Spleen (tissue), 11 donors: Measurements from ENCODE around the gene NFX1. TPM values are rescaled to one million over a fixed set of nuclear protein-coding genes. Genes with fewer than 3 reads are reported as not detected.

Experiments
- DNase-seq: peaks from one replicate; pipeline ENCODE4 v3.0.0-alpha.2; 2020
- H3K27ac ChIP-seq, 8 donors: fragments of 200-600 bp; sonication (generic) in 7 of 8; 1 replicate in 4 of 8; 2 replicates in 4 of 8; pipeline versions ENCODE4 v1.5.0 to v1.8.0; 2016 to 2021; ENCODE audit warnings: inconsistent platforms in 4 of 8, mild to moderate bottlenecking in 4 of 8, moderate library complexity in 1 of 8
- H3K27me3 ChIP-seq, 7 donors: fragments of 200-600 bp; sonication (generic) in 6 of 7; replicated peaks in 1 of 7; 1 replicate in 4 of 7; 2 replicates in 3 of 7; pipeline versions ENCODE4 v1.5.0 to v1.8.0; 2016 to 2021; ENCODE audit warnings: inconsistent platforms in 3 of 7, mild to moderate bottlenecking in 1 of 7
- H3K36me3 ChIP-seq, 6 donors: fragments of 200-600 bp; sonication (generic) in 5 of 6; 1 replicate in 4 of 6; 2 replicates in 2 of 6; pipeline versions ENCODE4 v1.5.0 to v1.8.0; 2016 to 2021; ENCODE audit warnings: inconsistent platforms in 2 of 6
- H3K4me1 ChIP-seq, 6 donors: fragments of 200-600 bp; sonication (generic) in 5 of 6; 1 replicate in 3 of 6; 2 replicates in 3 of 6; pipeline versions ENCODE4 v1.5.0 to v1.8.0; 2016 to 2021; ENCODE audit warnings: inconsistent platforms in 3 of 6
- H3K4me3 ChIP-seq, 8 donors: fragments of 200-600 bp; sonication (generic) in 7 of 8; 1 replicate in 4 of 8; 2 replicates in 4 of 8; pipeline versions ENCODE4 v1.5.0 to v1.8.0; 2016 to 2021; ENCODE audit warnings: inconsistent platforms in 4 of 8, mild to moderate bottlenecking in 4 of 8, moderate library complexity in 2 of 8
- H3K9me3 ChIP-seq, 8 donors: fragments of 200-600 bp; sonication (generic) in 7 of 8; 1 replicate in 4 of 8; 2 replicates in 4 of 8; pipeline versions ENCODE4 v1.5.0 to v1.8.0; 2016 to 2021; ENCODE audit warnings: inconsistent platforms in 4 of 8
- CTCF ChIP-seq, 11 experiments: fragments of 200-600 bp in 7 of 11; fragments of 450-650 bp in 4 of 11; sonication (generic) in 4 of 11; IDR thresholded peaks in 8 of 11; conservative IDR thresholded peaks in 3 of 11; 1 replicate in 7 of 11; 2 replicates in 4 of 11; pipeline versions ENCODE4 v1.4.0 to v1.8.0; 2016 to 2021; ENCODE audit warnings: antibody characterized with exemption in 11 of 11, inconsistent platforms in 4 of 11, mild to moderate bottlenecking in 1 of 11
- POLR2A ChIP-seq, 3 donors: fragments of 450-650 bp; IDR thresholded peaks; one replicate each; pipeline ENCODE4 v1.5.1; 2017; ENCODE audit warnings: antibody characterized with exemption in 3 of 3, mild to moderate bottlenecking in 1 of 3
- POLR2AphosphoS5 ChIP-seq, 3 donors: sonication (generic); formaldehyde crosslinking; IDR thresholded peaks; one replicate each; pipeline ENCODE4 v1.5.1; 2017; ENCODE audit warnings: antibody characterized with exemption in 3 of 3
- WGBS, 5 donors: extraction: QIAGEN DNeasy Blood & Tissue Kit in 3 of 5; methylation state at CpG; one replicate each; pipeline versions ENCODE4 v1.1.5 to v1.1.7; 2013 to 2018; 5-methylcytosine and 5-hydroxymethylcytosine counted together
- intact Hi-C: fragments of 100-400 bp; cut with DNase I; formaldehyde crosslinking; loops from one replicate; pipeline ENCODE4 v1.15.0; 2023; ENCODE audit warnings: low total_unique reads
- polyA plus RNA-seq, 3 donors: library from polyadenylated mRNA; stranded (reverse); fragments of 200-250 nt; gene quantifications; one replicate each; pipeline ENCODE4 v1.2.1, GENCODE V29; 2013
- total RNA-seq, 7 donors: library from RNA; depleted of rRNA in 3 of 7; stranded (reverse); fragments of >200 nt in 3 of 7; fragmentation: NEBNext Ultra II Directional in 4 of 7; extraction: Animal tissue kit (Norgen Biotek cat#: 25700) in 4 of 7; gene quantifications; one replicate each; pipeline versions ENCODE4 v1.1.0 to v1.2.1, GENCODE V29; 2016 to 2021
- donor health status: healthy with polysubstance abuse.
- donor health status: DM: no; HTN: no; CAD: no; lungs with moderate emphysema.
- donor health status: DM: no; HTN: no; CAD: no.
- donor health status: Bipolar disorder and iron deficiency.
- donor health status: healthy.
- donor health status: DM: no; HTN: no; CAD: no.
- donor health status: DM: yes; HTN: yes; CAD: no.

NFX1 gene
- total and polyA plus RNA-seq, 10 donors = 10.5 to 57.5 (median 42.4) TPM

- Histone ChIP-seq H3K27ac (peak overlapping the region in 1 of 8 donors; percentile 1), H3K36me3 (peaks cover 0 to 100% (median 96%) of the 10 kb centered on the region in 6 donors), H3K27me3 (no peaks in the 10 kb centered on the region), H3K4me3 (no peak overlapping the region), H3K9me3 (no peaks in the 10 kb centered on the region), H3K4me1 (peaks cover 0 to 4% (median 0%) of the 10 kb centered on the region in 6 donors)
- intact Hi-C loops = no loop called here
- DNase-seq = peak; percentile 76
- WGBS, 5 donors = 65 to 91% (median 81%) methylated on average over 8 of the region's 8 CpGs
- TF ChIP-seq POLR2A (IDR thresholded peaks at IDR 0.05) = no peak
- no peak for TF ChIP-seq POLR2AphosphoS5 (IDR thresholded peaks at IDR 0.05)
- TF ChIP-seq CTCF (IDR thresholded peaks at IDR 0.05 in 8 of 11, conservative IDR thresholded peaks at IDR 0.05 in 3 of 11) = no peak
Observed at GRCh38 chr9:33318781-33319180, 28.5 kb downstream of the NFX1 start.

- intact Hi-C loops = no loop called here
- Histone ChIP-seq H3K9me3 (no peaks in the 10 kb centered on the region), H3K4me1 (peaks cover 0 to 4% (median 0%) of the 10 kb centered on the region in 6 donors), H3K4me3 (no peak overlapping the region), H3K27ac (no peak overlapping the region), H3K27me3 (no peaks in the 10 kb centered on the region), H3K36me3 (peaks cover 0 to 100% (median 95%) of the 10 kb centered on the region in 6 donors)
- TF ChIP-seq CTCF (IDR thresholded peaks at IDR 0.05 in 8 of 11, conservative IDR thresholded peaks at IDR 0.05 in 3 of 11) (no peak), POLR2AphosphoS5 (IDR thresholded peaks at IDR 0.05) (no peak), POLR2A (IDR thresholded peaks at IDR 0.05) (no peak)
- WGBS, 5 donors = 88 to 94% (median 91%) methylated on average over 1 of the region's 1 CpG
- DNase-seq = no peak
Observed at GRCh38 chr9:33320230-33320567, 29.9 kb downstream of the NFX1 start.

GRCh38 chr9:33320568-33321261 is 30.4 kb downstream of the NFX1 start:
- Histone ChIP-seq H3K27me3 (no peaks in the 10 kb centered on the region), H3K9me3 (no peaks in the 10 kb centered on the region), H3K27ac (peak overlapping the region in 1 of 8 donors; percentile 11), H3K36me3 (peaks cover 0 to 100% (median 94%) of the 10 kb centered on the region in 6 donors), H3K4me3 (no peak overlapping the region), H3K4me1 (peaks cover 0 to 4% (median 0%) of the 10 kb centered on the region in 6 donors)
- no peak for TF ChIP-seq POLR2A (IDR thresholded peaks at IDR 0.05)
- no peak for TF ChIP-seq POLR2AphosphoS5 (IDR thresholded peaks at IDR 0.05)
- TF ChIP-seq CTCF (IDR thresholded peaks at IDR 0.05 in 8 of 11, conservative IDR thresholded peaks at IDR 0.05 in 3 of 11) = no peak
- 74 to 92% (median 84%) methylated on average over 2 of the region's 2 CpGs for WGBS, 5 donors
- no peak for DNase-seq
- intact Hi-C loops = no loop called here

- no peak overlapping the region for H3K27ac ChIP-seq
- WGBS, 5 donors = 90 to 96% (median 92%) methylated on average over 4 of the region's 4 CpGs
- TF ChIP-seq POLR2A (IDR thresholded peaks at IDR 0.05) (no peak), POLR2AphosphoS5 (IDR thresholded peaks at IDR 0.05) (no peak), CTCF (IDR thresholded peaks at IDR 0.05 in 8 of 11, conservative IDR thresholded peaks at IDR 0.05 in 3 of 11) (no peak)
- H3K4me1 ChIP-seq = no peaks in the 10 kb centered on the region
- no peak overlapping the region for H3K4me3 ChIP-seq
- peaks cover 0 to 100% (median 89%) of the 10 kb centered on the region in 6 donors for H3K36me3 ChIP-seq
- no peaks in the 10 kb centered on the region for H3K9me3 ChIP-seq
- DNase-seq = no peak
- intact Hi-C loops = no loop called here
- H3K27me3 ChIP-seq = no peaks in the 10 kb centered on the region
Observed at GRCh38 chr9:33329117-33329563, 38.8 kb downstream of the NFX1 start.
